Measurements from ENCODE around the gene SDK1.

GRCh38 chr7:3551536-3551935, 250.5 kb downstream of the SDK1 start:
- no peak for TF ChIP-seq CTCF (IDR thresholded peaks at IDR 0.05)
- TF ChIP-seq POLR2A (IDR thresholded peaks at IDR 0.05) = no peak
